Activated CD8-positive, alpha-beta memory T cell treated with anti-CD3 and anti-CD28 coated beads for 4 hours (primary cell): ENCODE results near the gene COL15A1.

ENCODE experiments used
- DNase-seq, 2 donors: peaks; one replicate each; pipeline ENCODE4 v3.0.0-alpha.2; 2020; ENCODE audit warnings: low read depth in 2 of 2

The COL15A1 gene

GRCh38 chr9:99015448-99015847 is 71.7 kb downstream of the COL15A1 start:
- no peak for DNase-seq

GRCh38 chr9:99015890-99016289 is 72.2 kb downstream of the COL15A1 start:
- no peak for DNase-seq

- DNase-seq: no peak
Observed at GRCh38 chr9:99016681-99017387, 73.1 kb downstream of the COL15A1 start.

GRCh38 chr9:99018653-99019052 is 74.9 kb downstream of the COL15A1 start:
- DNase-seq: no peak

- DNase-seq: no peak
Observed at GRCh38 chr9:99019510-99020331, 76.0 kb downstream of the COL15A1 start.

GRCh38 chr9:99020786-99021436 is 77.2 kb downstream of the COL15A1 start:
- DNase-seq: no peak

GRCh38 chr9:99021512-99021911 is 77.8 kb downstream of the COL15A1 start:
- no peak for DNase-seq

GRCh38 chr9:99023231-99023630 is 79.5 kb downstream of the COL15A1 start:
- DNase-seq: no peak

GRCh38 chr9:99023831-99024230 is 80.1 kb downstream of the COL15A1 start:
- DNase-seq: no peak

GRCh38 chr9:99024959-99025358 is 81.3 kb downstream of the COL15A1 start:
- DNase-seq: no peak

GRCh38 chr9:99025616-99026270 is 82.0 kb downstream of the COL15A1 start:
- DNase-seq: no peak

- DNase-seq: no peak
Observed at GRCh38 chr9:99026271-99026955, 82.7 kb downstream of the COL15A1 start.

- no peak for DNase-seq
Observed at GRCh38 chr9:99026956-99027298, 83.2 kb downstream of the COL15A1 start.

- DNase-seq: no peak
Observed at GRCh38 chr9:99027443-99027842, 83.7 kb downstream of the COL15A1 start.

GRCh38 chr9:99029083-99029645 is 85.5 kb downstream of the COL15A1 start:
- DNase-seq: no peak

- no peak for DNase-seq
Observed at GRCh38 chr9:99030092-99030511, 86.4 kb downstream of the COL15A1 start.

GRCh38 chr9:99030610-99031109 is 87.0 kb downstream of the COL15A1 start:
- no peak for DNase-seq

- DNase-seq: no peak
Observed at GRCh38 chr9:99031319-99031718, 87.6 kb downstream of the COL15A1 start.

- no peak for DNase-seq
Observed at GRCh38 chr9:99031994-99032393, 88.3 kb downstream of the COL15A1 start.

- DNase-seq: no peak
Observed at GRCh38 chr9:99034149-99034548, 90.4 kb downstream of the COL15A1 start.

GRCh38 chr9:99035313-99035712 is 91.6 kb downstream of the COL15A1 start:
- no peak for DNase-seq
